ENCODE measurements around the gene COX5B. TPM values are rescaled to one million over a fixed set of nuclear protein-coding genes. Genes with fewer than 3 reads are reported as not detected.
A peak's percentile ranks its signal among the peaks of the same experiment; 100 is the strongest.
"Not testable (repeated sequence)": the region's sequence is repeated elsewhere in the genome, so short reads cannot be mapped to it uniquely, and the experiment has no call there.

Gene COX5B
- total RNA-seq, 1 donor from 2014 or later, result 155 TPM

DNA sequence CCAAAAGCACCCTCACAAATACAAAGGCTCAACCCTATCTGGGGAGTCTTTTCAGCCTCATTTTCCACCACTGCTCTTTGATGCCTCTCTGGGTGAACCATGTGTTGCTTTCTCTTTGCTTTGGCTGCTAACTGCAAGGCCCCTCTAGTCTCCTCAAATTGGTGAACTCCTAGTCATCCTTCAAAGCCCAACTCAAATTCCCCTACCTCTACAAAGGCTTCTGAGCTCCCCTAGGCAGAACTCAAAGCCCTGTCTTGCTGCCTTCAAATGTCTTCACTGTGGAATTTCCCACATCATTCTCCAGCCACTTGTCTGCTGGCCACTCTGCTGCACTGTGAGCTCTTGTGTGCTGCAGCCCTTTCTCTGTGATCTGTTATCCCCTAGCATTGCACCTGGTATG, 22.9 kb upstream of the COX5B start:
- H3K9me3 ChIP-seq; H3K4me3 ChIP-seq; intact Hi-C loops (cut with DNase I); H3K27me3 ChIP-seq; H3K27ac ChIP-seq; H3K36me3 ChIP-seq; DNase-seq; H3K4me1 ChIP-seq; ATAC-seq: not testable (repeated sequence)

- H3K27ac ChIP-seq; DNase-seq; intact Hi-C loops (cut with DNase I); H3K9me3 ChIP-seq; ATAC-seq; H3K4me3 ChIP-seq; H3K27me3 ChIP-seq; H3K4me1 ChIP-seq; H3K36me3 ChIP-seq: not testable (repeated sequence)
These were observed 20.4 kb upstream of the COX5B start for GRCh38 chr2:97625354-97626048.

DNA sequence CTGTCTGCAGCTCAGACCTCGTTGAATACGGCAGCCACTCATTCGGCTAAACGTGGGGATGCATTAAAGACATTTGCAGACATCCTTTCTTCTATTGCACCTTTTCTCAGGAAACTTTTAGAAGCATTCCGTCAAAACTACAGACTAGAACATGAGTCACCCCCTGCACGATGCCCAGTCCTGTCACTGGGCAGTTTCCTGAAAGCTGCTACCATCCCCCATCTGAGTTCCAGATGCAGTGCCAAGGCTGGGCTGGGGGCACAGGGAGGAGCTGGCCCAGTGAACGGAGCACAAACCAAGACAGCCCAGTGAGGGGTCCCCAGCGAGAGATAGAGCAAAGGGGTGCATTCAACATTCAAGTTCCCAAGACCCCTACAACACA, 19.8 kb upstream of the COX5B start:
- H3K27ac ChIP-seq; intact Hi-C loops (cut with DNase I); H3K9me3 ChIP-seq; H3K4me3 ChIP-seq; H3K4me1 ChIP-seq; H3K36me3 ChIP-seq; DNase-seq; H3K27me3 ChIP-seq; ATAC-seq: not testable (repeated sequence)

- ATAC-seq (no peak), DNase-seq (no peak)
- peaks cover 16% of the 10 kb centered on the region for H3K4me1 ChIP-seq
- peaks cover 23% of the 10 kb centered on the region for H3K36me3 ChIP-seq
- no peaks in the 10 kb centered on the region for H3K27me3 ChIP-seq
- no peaks in the 10 kb centered on the region for H3K9me3 ChIP-seq
- intact Hi-C loops (cut with DNase I), result no loop called here
- no peak overlapping the region for H3K4me3 ChIP-seq
- H3K27ac ChIP-seq, result peak overlapping the region; percentile 98
- TF ChIP-seq, protein P1, sequence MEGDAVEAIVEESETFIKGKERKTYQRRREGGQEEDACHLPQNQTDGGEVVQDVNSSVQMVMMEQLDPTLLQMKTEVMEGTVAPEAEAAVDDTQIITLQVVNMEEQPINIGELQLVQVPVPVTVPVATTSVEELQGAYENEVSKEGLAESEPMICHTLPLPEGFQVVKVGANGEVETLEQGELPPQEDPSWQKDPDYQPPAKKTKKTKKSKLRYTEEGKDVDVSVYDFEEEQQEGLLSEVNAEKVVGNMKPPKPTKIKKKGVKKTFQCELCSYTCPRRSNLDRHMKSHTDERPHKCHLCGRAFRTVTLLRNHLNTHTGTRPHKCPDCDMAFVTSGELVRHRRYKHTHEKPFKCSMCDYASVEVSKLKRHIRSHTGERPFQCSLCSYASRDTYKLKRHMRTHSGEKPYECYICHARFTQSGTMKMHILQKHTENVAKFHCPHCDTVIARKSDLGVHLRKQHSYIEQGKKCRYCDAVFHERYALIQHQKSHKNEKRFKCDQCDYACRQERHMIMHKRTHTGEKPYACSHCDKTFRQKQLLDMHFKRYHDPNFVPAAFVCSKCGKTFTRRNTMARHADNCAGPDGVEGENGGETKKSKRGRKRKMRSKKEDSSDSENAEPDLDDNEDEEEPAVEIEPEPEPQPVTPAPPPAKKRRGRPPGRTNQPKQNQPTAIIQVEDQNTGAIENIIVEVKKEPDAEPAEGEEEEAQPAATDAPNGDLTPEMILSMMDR (IDR thresholded peaks at IDR 0.05), result no peak
These were observed 1.7 kb upstream of the COX5B start for GRCh38 chr2:97644023-97644717.

DNA sequence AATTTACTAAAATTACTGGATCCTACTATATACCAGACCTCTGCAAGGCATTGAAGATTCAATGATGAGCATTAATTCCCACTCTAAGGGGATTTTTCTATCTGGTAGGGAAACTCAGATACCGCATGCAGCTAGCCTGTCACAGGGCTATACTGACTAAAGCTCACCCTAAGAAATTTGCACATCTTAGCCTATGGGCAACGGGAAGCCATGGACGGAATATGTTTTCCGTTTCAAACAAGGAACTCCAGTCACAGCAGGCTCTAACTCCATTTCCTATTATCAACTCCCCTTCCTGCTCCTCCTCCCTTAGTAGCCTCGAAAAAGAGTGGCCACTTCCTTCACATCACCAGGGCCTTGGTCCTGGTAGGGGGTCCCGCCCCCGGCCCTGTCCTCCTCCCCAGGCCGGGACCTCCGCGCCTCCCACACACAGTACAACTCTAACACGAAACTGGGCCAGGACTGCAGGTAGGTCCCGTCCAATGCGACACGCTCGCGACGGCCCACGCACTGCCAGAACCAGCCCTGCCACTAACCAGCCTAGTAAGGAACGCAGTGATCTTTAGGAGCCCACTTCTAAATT, 659 bp upstream of the COX5B start:
- intact Hi-C loops (cut with DNase I), result no loop called here
- Histone ChIP-seq H3K4me3 (peak overlapping the region; percentile 99), H3K36me3 (peaks cover 25% of the 10 kb centered on the region), H3K9me3 (no peaks in the 10 kb centered on the region), H3K4me1 (peaks cover 16% of the 10 kb centered on the region), H3K27ac (peak overlapping the region; percentile 98), H3K27me3 (no peaks in the 10 kb centered on the region)
- peak; percentile 72 for ATAC-seq
- TF ChIP-seq, protein P1 (IDR thresholded peaks at IDR 0.05), result no peak
- DNase-seq, result peak; percentile 86

DNA sequence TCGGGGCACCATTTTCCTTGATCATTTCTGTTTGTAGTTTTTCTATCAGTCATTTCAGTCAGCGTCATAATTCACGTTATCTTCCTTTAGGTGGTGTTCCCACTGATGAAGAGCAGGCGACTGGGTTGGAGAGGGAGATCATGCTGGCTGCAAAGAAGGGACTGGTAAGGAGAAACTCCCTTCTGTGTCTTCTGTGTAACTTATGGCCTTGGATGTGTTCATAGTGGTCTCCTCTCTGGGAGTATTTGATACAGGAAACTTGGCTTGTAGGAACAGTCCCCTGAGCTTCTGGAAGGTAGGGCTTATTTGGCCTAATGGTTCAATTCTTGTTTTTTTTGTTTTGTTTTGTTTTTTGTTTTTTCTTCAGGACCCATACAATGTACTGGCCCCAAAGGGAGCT, 1.1 kb downstream of the COX5B start:
- H3K27me3 ChIP-seq, result no peaks in the 10 kb centered on the region
- H3K4me3 ChIP-seq, result peak overlapping the region; percentile 99
- TF ChIP-seq, protein P1 (IDR thresholded peaks at IDR 0.05), result no peak
- intact Hi-C loops (cut with DNase I), result no loop called here
- no peaks in the 10 kb centered on the region for H3K9me3 ChIP-seq
- no peak for ATAC-seq
- peaks cover 16% of the 10 kb centered on the region for H3K4me1 ChIP-seq
- DNase-seq, result no peak
- peak overlapping the region; percentile 98 for H3K27ac ChIP-seq
- H3K36me3 ChIP-seq, result peaks cover 34% of the 10 kb centered on the region

GRCh38 chr2:97651114-97651513, 5.3 kb downstream of the COX5B start:
- H3K36me3 ChIP-seq, result peaks cover 34% of the 10 kb centered on the region
- no peaks in the 10 kb centered on the region for H3K9me3 ChIP-seq
- peaks cover 9% of the 10 kb centered on the region for H3K4me1 ChIP-seq
- no peak for ATAC-seq
- no peak overlapping the region for H3K4me3 ChIP-seq
- TF ChIP-seq, protein P1 (IDR thresholded peaks at IDR 0.05), result no peak
- no peak overlapping the region for H3K27ac ChIP-seq
- H3K27me3 ChIP-seq, result no peaks in the 10 kb centered on the region
- no peak for DNase-seq
- intact Hi-C loops (cut with DNase I), result no loop called here

All from upper lobe of right lung (tissue), 1 donor.